Dendritic cell treated with granulocyte-macrophage colony-stimulating factor and Interleukin-4, amounts not matched to agents 40 ng/mL and 50 ng/mL, for 4 days (primary cell): Measurements from ENCODE around the gene METRN.
A peak's percentile ranks its signal among the peaks of the same experiment; 100 is the strongest.

Source experiments
- H3K27ac Mint-ChIP-seq: one replicate; pipeline ENCODE4 v1.8.0; 2022; ENCODE audit warnings: mild to moderate bottlenecking, mixed read lengths
- H3K27me3 Mint-ChIP-seq: one replicate; pipeline ENCODE4 v1.8.0; 2022; ENCODE audit warnings: mild to moderate bottlenecking, mixed read lengths
- H3K36me3 Mint-ChIP-seq: one replicate; pipeline ENCODE4 v1.8.0; 2022; ENCODE audit warnings: low read depth, mixed read lengths
- H3K4me1 Mint-ChIP-seq: one replicate; pipeline ENCODE4 v1.8.0; 2022; ENCODE audit warnings: low read depth, mixed read lengths
- H3K4me3 Mint-ChIP-seq: one replicate; pipeline ENCODE4 v1.8.0; 2022; ENCODE audit warnings: mild to moderate bottlenecking, moderate library complexity, mixed read lengths
- H3K9me3 Mint-ChIP-seq: one replicate; pipeline ENCODE4 v1.8.0; 2022; ENCODE audit warnings: mixed read lengths
- intact Hi-C: fragments of 100-400 bp; cut with micrococcal nuclease; formaldehyde crosslinking; loops from one replicate; pipeline ENCODE4 v1.15.0; 2022

The METRN gene

DNA sequence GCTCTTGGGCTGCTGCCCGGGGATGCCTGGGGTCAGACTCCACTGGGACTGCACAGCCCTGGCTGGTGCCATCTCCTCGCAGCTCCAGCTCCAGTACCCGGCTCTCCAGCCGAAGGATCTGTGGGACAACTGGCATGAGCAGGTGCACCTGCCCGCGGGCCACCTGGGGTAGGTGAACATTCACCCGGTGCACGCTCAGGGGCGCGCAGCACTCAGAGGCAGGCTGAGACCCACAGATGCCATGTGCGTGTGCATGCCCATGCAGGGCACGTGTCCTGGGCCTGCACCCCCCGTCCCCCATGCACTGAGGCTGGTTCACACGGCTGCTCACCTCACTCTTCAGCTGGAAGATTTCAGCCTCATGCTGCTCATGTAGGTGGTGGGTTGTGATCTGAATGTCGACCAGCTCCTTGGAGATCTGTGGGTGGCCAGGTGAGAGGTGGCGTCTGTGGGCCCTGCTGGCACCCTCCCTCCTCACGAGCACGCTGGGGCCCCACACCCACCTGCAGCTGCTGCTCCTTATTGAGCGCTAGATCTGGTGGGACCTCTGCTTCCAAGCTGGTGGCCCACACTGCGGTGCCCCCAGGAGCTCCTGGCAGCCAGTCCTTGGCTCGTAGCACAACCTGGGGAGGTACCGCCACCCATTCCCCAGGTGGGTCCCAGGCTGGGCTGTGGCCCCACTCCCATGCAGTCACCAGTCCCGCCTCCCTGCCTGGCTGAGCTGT is 10.7 kb downstream of the METRN start:
- no peak overlapping the region for H3K4me3 Mint-ChIP-seq
- peaks cover 21% of the 10 kb centered on the region for H3K4me1 Mint-ChIP-seq
- peaks cover 25% of the 10 kb centered on the region for H3K36me3 Mint-ChIP-seq
- peaks cover 31% of the 10 kb centered on the region for H3K27me3 Mint-ChIP-seq
- H3K9me3 Mint-ChIP-seq = no peaks in the 10 kb centered on the region
- no peak overlapping the region for H3K27ac Mint-ChIP-seq
- intact Hi-C loops = no loop called here

DNA sequence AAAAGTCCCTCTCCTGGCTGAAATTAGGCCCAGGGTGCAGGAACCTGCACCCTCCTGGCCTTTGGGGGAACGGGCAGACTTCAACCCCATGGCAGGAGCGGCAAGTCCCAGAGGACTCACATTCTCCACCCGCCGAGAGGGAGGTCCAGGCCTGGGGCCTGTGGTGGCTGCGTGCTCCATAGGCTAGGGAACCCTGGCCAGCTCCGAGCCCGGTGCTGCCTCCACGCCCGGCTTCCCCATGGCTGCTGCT is 11.2 kb downstream of the METRN start:
- intact Hi-C loops = no loop called here
- H3K27me3 Mint-ChIP-seq = peaks cover 31% of the 10 kb centered on the region
- H3K27ac Mint-ChIP-seq = no peak overlapping the region
- H3K4me3 Mint-ChIP-seq = peak overlapping the region; percentile 73
- no peaks in the 10 kb centered on the region for H3K9me3 Mint-ChIP-seq
- H3K4me1 Mint-ChIP-seq = peaks cover 21% of the 10 kb centered on the region
- peaks cover 25% of the 10 kb centered on the region for H3K36me3 Mint-ChIP-seq

DNA sequence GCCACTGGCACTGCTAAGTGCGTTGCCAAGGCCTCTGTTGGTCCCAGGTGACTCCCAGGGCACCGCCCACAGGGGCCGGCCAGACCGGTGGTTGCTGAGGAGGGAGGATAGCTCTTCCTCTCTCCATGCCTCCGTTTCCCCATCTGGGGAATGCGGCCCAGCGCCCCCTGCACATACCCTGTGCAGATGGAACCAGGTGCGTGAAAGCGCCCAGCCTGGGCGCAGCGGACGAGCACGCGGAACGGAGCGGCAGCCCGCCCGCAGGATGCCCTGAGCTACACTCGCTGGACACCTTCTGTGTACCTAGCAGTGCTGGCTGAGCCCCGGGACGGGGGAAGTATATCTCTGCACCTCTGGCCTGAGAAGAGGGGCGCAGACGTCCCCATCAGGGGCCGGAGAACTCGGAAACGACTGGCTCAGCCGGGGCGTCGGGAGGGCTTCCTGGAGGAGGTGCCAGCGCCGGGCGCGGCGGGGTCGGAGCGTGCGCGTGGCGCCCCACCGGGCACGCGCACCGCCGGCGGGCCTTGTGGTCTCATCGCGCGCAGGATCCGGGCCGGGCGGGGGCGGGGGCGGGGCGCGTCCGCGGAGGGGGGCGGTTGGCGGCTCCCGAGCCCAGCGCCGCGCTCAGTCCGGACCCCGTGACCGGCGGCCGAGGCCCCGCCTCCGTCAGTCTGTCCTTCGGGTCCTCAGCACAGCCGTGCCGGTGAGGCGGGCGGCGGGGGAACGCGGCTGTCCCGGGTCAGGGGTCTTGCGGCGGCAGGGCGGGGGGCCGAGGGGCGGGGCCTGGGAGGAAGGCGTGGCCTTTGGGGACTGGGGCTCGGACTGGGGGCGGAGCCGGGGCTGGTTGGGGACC is 11.7 kb downstream of the METRN start, which contains the start of the genes CCDC78 and HAGHL:
CCDC78 (minus strand) TSS at position 6 of the 853 bp plus-strand sequence. CDS start 76 bp downstream, outside the sequence.
HAGHL (plus strand) TSS at position 669 of the 853 bp plus-strand sequence. CDS start 404 bp downstream, outside the sequence.
- Mint-ChIP-seq H3K4me1 (peaks cover 20% of the 10 kb centered on the region), H3K9me3 (no peaks in the 10 kb centered on the region), H3K27me3 (peaks cover 31% of the 10 kb centered on the region), H3K27ac (no peak within 1 kb of the TSS), H3K36me3 (peaks cover 29% of the 10 kb centered on the region), H3K4me3 (peak within 1 kb of the TSS; percentile 73)
- intact Hi-C loops = no loop called here

DNA sequence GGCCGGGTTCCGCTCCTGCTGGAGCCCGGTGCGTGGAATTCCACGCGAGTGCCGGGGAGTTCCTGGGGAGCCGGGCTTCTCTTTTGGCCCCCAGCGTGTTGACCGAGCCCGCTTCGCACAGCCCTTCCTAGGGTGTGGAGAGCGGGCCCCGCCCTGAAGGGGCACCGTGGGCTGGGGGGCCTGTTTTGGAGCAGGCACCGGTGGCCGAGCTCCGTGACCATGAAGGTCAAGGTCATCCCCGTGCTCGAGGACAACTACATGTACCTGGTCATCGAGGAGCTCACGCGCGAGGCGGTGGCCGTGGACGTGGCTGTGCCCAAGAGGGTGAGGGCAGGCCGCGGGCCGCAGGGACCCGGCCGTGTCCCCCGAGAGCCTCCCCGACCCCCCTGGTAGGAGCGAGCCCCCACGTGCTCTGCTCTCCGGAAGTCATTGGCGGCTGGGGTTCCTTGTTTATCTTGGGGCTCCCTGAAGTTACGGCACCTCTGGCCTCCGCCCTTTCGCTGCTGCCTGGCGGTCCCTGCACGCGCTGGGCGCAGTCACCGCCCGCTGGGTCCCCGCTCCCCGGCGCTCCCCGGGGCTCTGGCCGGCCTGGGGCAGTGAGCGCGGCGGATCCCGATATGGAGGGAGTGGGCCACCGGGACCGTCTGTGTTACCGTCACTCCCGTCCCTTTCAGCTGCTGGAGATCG is 12.5 kb downstream of the METRN start:
- Mint-ChIP-seq H3K4me3 (peak overlapping the region; percentile 64), H3K4me1 (peaks cover 13% of the 10 kb centered on the region), H3K27me3 (peaks cover 31% of the 10 kb centered on the region), H3K27ac (no peak overlapping the region), H3K9me3 (no peaks in the 10 kb centered on the region), H3K36me3 (peaks cover 35% of the 10 kb centered on the region)
- intact Hi-C loops = no loop called here

DNA sequence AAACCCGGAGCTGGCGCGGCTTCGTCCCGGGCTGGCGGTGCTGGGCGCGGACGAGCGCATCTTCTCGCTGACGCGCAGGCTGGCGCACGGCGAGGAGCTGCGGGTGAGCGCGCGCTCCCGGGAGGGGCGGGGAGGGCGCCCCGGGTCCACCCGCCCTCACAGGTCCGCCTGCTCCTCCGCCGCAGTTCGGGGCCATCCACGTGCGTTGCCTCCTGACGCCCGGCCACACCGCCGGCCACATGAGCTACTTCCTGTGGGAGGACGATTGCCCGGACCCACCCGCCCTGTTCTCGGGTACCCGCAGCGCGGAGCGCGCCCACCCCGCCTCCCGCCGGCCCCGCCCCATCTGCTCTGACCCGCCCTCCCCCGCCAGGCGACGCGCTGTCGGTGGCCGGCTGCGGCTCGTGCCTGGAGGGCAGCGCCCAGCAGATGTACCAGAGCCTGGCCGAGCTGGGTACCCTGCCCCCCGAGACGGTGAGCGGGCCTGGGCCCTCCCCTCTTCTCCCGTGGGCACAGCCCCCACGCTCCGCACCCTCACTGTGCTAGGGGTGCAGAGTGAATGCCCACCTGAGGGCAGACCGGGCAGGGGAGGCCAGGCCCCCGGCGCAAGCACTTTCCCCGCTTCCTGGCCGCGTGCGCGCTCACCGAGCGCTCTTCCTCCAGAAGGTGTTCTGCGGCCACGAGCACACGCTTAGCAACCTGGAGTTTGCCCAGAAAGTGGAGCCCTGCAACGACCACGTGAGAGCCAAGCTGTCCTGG is 13.4 kb downstream of the METRN start:
- Mint-ChIP-seq H3K36me3 (peaks cover 35% of the 10 kb centered on the region), H3K27ac (no peak overlapping the region), H3K9me3 (no peaks in the 10 kb centered on the region), H3K4me1 (peaks cover 6% of the 10 kb centered on the region), H3K27me3 (peaks cover 31% of the 10 kb centered on the region), H3K4me3 (peak overlapping the region; percentile 40)
- intact Hi-C loops = no loop called here

DNA sequence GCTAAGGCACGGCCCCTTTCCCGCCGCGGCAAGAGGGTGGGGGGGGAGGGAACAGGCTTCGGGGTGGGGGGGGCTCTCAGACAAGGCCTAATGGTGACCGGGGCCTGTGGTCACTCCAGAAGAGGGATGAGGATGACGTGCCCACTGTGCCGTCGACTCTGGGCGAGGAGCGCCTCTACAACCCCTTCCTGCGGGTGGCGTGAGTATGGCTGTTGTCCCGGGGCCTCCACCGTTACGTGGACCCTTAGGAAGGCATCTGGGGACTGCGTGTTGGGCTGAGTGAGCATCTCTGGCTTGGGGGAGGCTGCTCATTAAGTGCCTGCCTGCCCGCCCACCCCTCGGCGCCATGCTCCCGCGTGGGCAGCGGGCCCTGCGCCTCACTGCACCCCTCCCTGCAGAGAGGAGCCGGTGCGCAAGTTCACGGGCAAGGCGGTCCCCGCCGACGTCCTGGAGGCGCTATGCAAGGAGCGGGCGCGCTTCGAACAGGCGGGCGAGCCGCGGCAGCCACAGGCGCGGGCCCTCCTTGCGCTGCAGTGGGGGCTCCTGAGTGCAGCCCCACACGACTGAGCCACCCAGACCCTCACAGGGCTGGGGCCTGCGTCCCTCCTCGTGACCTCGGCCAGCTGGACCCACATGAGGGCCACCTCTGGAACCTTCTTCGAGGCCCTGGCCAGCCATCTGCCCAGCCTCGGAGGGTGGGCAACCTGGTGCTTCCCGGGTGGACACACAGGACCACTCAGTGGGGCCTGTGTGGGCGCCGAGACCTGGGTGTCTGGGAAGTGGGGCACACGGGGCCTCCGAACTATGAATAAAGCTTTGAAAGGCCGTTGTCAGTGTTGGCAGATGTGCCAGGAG is 14.2 kb downstream of the METRN start:
- Mint-ChIP-seq H3K36me3 (peaks cover 38% of the 10 kb centered on the region), H3K27ac (no peak overlapping the region), H3K9me3 (no peaks in the 10 kb centered on the region), H3K4me3 (no peak overlapping the region), H3K4me1 (peaks cover 6% of the 10 kb centered on the region), H3K27me3 (peaks cover 31% of the 10 kb centered on the region)
- intact Hi-C loops = no loop called here

DNA sequence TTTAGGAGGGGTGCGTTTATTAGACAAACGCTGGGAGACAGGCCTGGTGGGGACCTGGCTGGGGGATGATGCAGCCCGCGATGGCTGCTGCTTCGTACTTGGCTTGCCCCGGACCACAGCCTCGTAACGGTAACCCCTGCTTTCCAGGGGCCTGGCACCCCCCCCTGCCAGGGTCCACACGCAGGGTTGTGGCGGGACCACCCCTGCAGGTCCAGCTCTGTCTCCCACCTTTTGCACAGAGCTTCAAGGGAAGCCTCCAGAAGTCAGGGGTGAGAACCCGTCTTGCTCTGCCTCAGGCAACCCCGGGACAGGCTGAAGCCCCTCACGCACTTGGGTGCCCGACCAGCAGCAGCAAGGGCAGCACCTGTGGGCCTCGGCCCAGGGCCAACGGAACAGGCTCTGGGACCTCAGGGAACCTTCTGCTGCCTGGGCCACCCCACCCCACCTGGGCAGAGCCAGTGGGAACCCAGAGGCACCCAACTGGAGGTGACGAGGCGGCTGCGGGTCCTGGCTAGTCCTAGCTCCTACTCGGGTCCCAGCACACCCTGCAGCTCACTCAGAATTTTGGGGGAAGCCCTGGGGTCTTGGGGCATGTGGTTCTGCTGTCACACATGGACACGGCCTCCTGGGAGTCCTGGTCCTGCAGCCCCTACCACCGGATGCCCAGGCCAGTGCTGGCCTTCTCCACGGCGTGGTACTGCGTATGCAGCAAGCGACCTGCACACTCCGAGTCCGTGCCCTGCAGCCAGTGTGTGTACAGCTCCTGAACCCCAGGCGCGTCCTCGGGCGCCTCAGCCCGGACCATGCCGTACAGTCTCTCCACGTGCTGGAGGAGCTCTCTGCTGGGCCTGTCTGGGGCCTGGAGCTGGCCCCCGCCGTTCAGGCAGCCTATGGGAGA is 15.1 kb downstream of the METRN start:
- Mint-ChIP-seq H3K9me3 (no peaks in the 10 kb centered on the region), H3K27ac (no peak overlapping the region), H3K27me3 (peaks cover 29% of the 10 kb centered on the region), H3K4me1 (peaks cover 3% of the 10 kb centered on the region), H3K36me3 (peaks cover 47% of the 10 kb centered on the region), H3K4me3 (no peak overlapping the region)
- intact Hi-C loops = no loop called here

DNA sequence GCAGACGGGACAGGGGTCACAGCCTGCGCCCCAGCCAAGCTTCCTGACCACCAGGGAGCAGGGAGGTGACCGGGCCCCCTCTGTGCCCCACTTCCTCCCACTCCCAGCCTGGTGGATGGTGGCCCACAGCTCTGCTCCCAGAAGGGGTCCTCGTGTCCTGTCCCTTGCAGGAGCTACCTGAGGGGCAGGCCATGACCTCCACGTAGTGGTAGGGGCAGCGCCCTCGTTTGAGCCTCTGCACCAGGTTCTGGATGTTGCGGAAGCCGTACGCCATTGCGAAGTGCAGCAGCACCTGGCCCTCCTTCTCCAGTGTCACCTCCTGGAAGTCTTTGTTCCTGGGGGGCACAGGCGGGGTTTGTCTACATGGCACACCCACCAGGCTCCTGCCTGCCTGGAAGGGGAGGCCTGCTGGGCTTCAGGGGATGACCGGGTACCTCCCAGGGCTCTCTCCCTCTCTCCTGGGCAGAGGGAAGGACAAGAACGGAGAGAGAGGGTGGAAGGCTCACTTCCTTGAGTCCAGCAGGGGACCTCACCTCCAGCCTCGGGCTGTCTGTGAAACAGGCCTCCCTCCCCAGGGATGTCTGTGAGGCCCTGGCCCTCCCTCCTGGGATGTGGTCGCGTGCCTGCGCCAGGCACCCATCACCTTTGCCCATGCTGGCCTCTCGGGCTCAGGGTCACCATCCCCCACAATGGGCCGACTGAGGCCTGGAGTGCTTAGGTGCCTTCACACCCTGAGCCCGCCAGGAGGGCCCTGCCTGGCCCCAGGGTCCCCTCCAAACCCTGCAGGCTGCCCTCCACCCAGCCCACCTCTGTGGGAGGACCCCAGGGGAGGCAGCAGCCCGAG is 16.0 kb downstream of the METRN start:
- intact Hi-C loops = no loop called here
- no peak overlapping the region for H3K4me3 Mint-ChIP-seq

DNA sequence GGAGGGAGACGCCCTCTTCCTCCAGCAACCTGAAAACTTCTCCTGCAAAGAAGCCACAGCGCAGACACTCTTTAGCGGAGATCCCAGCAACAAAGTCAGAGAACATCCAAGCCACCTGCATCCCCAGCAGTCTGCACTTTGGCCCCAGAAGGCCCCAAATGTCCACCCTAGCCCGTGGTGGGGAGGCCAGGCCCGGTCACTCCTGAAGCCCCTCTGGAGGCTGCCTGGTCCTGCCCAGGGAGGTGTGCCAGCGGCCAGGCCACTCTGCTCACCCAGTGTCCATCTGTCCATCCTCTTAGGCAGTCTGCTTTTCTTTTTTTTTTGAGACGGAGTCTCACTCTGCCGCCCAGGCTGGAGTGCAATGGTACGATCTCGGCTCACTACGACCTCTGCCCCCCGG is 17.4 kb downstream of the METRN start:
- peaks cover 12% of the 10 kb centered on the region for H3K27me3 Mint-ChIP-seq
- H3K4me3 Mint-ChIP-seq = no peak overlapping the region
- no peaks in the 10 kb centered on the region for H3K9me3 Mint-ChIP-seq
- intact Hi-C loops = no loop called here
- peaks cover 70% of the 10 kb centered on the region for H3K36me3 Mint-ChIP-seq
- H3K4me1 Mint-ChIP-seq = no peaks in the 10 kb centered on the region
- H3K27ac Mint-ChIP-seq = no peak overlapping the region

More for the DNA sequence above, 16.0 kb downstream of the METRN start:
- peaks cover 20% of the 10 kb centered on the region for H3K27me3 Mint-ChIP-seq
- no peaks in the 10 kb centered on the region for H3K9me3 Mint-ChIP-seq
- H3K4me1 Mint-ChIP-seq = no peaks in the 10 kb centered on the region
- no peak overlapping the region for H3K27ac Mint-ChIP-seq
- peaks cover 56% of the 10 kb centered on the region for H3K36me3 Mint-ChIP-seq

DNA sequence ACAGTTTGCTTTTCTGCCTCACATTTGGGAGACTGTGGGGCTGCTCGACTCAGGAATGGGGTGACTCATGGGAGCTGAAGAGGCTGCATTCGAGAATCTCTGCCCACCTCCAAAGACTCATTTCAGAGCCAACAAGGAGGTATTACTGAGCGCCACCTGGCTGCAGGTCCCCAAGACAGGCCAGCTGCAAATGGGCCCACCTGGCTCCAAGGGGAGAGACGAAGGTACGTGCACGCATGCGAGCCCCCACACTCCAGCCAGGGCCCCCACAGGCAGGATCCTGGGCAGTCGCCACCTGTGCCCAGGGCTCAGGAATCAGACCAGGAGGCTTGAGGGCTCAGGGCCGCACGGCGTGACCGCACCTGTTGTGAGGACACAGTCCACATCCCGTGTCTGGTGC is 18.0 kb downstream of the METRN start:
- peaks cover 12% of the 10 kb centered on the region for H3K27me3 Mint-ChIP-seq
- H3K9me3 Mint-ChIP-seq = no peaks in the 10 kb centered on the region
- H3K4me1 Mint-ChIP-seq = no peaks in the 10 kb centered on the region
- H3K4me3 Mint-ChIP-seq = no peak overlapping the region
- H3K36me3 Mint-ChIP-seq = peaks cover 76% of the 10 kb centered on the region
- H3K27ac Mint-ChIP-seq = no peak overlapping the region
- intact Hi-C loops = no loop called here

DNA sequence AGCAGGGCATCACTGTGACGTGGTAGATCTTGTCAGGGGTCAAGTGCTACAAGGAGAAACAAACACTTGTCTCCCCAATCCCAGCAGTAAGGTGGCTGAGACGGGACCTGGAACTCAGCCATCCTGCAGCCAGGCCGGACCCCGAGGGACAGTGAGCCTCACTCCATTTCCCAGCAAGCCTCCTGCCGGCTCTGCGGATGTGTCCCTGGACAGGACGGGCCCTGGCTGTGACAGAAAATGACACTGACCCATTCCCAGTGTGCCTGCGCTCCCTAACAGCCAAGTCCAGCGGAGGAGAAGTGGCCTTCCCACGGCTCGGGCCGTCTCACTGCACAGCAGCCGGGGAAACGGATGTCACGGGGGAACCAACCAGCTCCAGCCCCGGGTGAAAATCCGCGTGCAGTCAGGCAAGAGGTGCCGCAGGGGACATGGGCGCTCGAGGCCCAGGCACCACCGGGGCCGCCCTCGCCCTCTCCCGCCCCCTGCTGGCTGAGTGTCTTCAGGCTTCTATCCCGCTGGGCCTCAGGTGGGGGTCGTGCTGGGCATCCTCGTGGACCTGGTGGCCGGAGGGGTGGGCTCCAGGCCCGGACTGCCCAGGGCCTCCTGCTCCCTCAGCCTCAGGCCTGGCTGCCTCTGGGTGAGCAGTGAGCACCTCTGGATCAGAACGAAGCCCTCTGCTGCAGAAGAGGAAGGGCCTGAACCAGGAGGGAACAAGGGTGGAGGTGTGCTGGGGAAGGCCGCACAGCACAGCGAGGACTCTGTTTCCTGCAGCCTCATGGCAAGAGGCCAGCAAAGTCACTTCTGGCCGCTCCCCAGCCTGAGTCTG is 18.7 kb downstream of the METRN start:
- Mint-ChIP-seq H3K27ac (no peak overlapping the region), H3K27me3 (peaks cover 9% of the 10 kb centered on the region), H3K4me3 (no peak overlapping the region), H3K36me3 (peaks cover 83% of the 10 kb centered on the region), H3K9me3 (no peaks in the 10 kb centered on the region), H3K4me1 (no peaks in the 10 kb centered on the region)
- intact Hi-C loops = no loop called here
